ENCODE results near the gene AGAP2. TPM values are rescaled to one million over a fixed set of nuclear protein-coding genes. Genes with fewer than 3 reads are reported as not detected.

AGAP2 gene
- total and polyA plus RNA-seq, 2 of the 13 experiments (the other 11 are each of a cell fraction or from before 2014, with no cell fraction given) = 0.38 to 0.45 TPM

- no peak for TF ChIP-seq SNAPC4 (CRISPR knock-in tag; IDR thresholded peaks at IDR 0.05)
- TF ChIP-seq CREBL2 (CRISPR knock-in tag; IDR thresholded peaks at IDR 0.05; ENCODE audit: borderline replicate concordance) = no peak
- no peak for TF ChIP-seq MTF1 (CRISPR knock-in tag; IDR thresholded peaks at IDR 0.05)
- no peak; the same call in 1 of the 2 replicates for TF ChIP-seq CBX5 (CRISPR knock-in tag; IDR thresholded peaks at IDR 0.05; ENCODE audit: borderline replicate concordance)
- TF ChIP-seq FOXO1 (CRISPR knock-in tag; IDR thresholded peaks at IDR 0.05) = peak; percentile 12; the same call in 1 of the 2 replicates
- TF ChIP-seq ATAD3A (CRISPR knock-in tag; IDR thresholded peaks at IDR 0.05) = 0 out of 2 replicates have a peak, but pooled peaks have one; percentile 14
- TF ChIP-seq THAP7 (CRISPR knock-in tag; IDR thresholded peaks at IDR 0.05) = peak; percentile 93
- TF ChIP-seq ZNF543 (CRISPR knock-in tag; IDR thresholded peaks at IDR 0.05) = peak; percentile 95
- TF ChIP-seq MZF1 (CRISPR knock-in tag; IDR thresholded peaks at IDR 0.05; ENCODE audit: borderline replicate concordance) = no peak
- no peak for TF ChIP-seq SSRP1 (CRISPR knock-in tag; IDR thresholded peaks at IDR 0.05)
- peak; percentile 36 to 45; a peak in 2 of 4 replicates for TF ChIP-seq EP300 (IDR thresholded peaks at IDR 0.05; ENCODE audit: low read depth in 2 of 2, low read length in 2 of 2)
- TF ChIP-seq EP300 (CRISPR knock-in tag; IDR thresholded peaks at IDR 0.05; ENCODE audit: borderline replicate concordance) = no peak; the same call in 1 of the 2 replicates
- TF ChIP-seq KMT2B (CRISPR knock-in tag; IDR thresholded peaks at IDR 0.05) = peak; percentile 86
- peak; percentile 78 for TF ChIP-seq ZNF891 (CRISPR knock-in tag; IDR thresholded peaks at IDR 0.05)
- TF ChIP-seq SP5 (CRISPR knock-in tag; IDR thresholded peaks at IDR 0.05; ENCODE audit: borderline replicate concordance, low read depth) = peak; percentile 73
- TF ChIP-seq AKNA (CRISPR knock-in tag; IDR thresholded peaks at IDR 0.05; ENCODE audit: borderline replicate concordance) = no peak
- peak; percentile 96 for TF ChIP-seq ARNTL (CRISPR knock-in tag; IDR thresholded peaks at IDR 0.05)
- TF ChIP-seq ZBTB7B (CRISPR knock-in tag; IDR thresholded peaks at IDR 0.05) = peak; percentile 42; the same call in 1 of the 2 replicates
- TF ChIP-seq BORCS8-MEF2B (CRISPR knock-in tag; IDR thresholded peaks at IDR 0.05) = peak; percentile 96
- TF ChIP-seq NFKB2 (CRISPR knock-in tag; IDR thresholded peaks at IDR 0.05; ENCODE audit: borderline replicate concordance) = peak; percentile 71; the same call in 1 of the 2 replicates
Measured at GRCh38 chr12:57771873-57772428, 33.4 kb upstream of the AGAP2 start, which contains the start of gene METTL1 (continued).
